KMS-11 (cell line): ENCODE data around the gene EBLN2.

ENCODE experiments used
- H2AFZ ChIP-seq: fragments of 200-600 bp; sonication (generic); 2 replicates; pipeline ENCODE4 v1.6.1; 2016; ENCODE audit warnings: antibody characterized with exemption, mixed run types, low read depth
- H3K27ac ChIP-seq: fragments of 200-600 bp; sonication (generic); 2 replicates; pipeline ENCODE4 v1.6.1; 2016; ENCODE audit warnings: mild to moderate bottlenecking, mixed run types
- H3K27me3 ChIP-seq: fragments of 200-600 bp; sonication (generic); 2 replicates; pipeline ENCODE4 v1.6.1; 2017; ENCODE audit warnings: mild to moderate bottlenecking, low read depth, mixed run types, moderate library complexity; ENCODE audit not compliant: insufficient read depth
- H3K36me3 ChIP-seq: fragments of 200-600 bp; sonication (generic); 2 replicates; pipeline ENCODE4 v1.6.1; 2017; ENCODE audit warnings: mild to moderate bottlenecking, mixed run types; ENCODE audit not compliant: insufficient read depth
- H3K4me1 ChIP-seq: fragments of 200-600 bp; sonication (generic); 2 replicates; pipeline ENCODE4 v1.6.1; 2016; ENCODE audit warnings: mild to moderate bottlenecking, low read depth, mixed run types; ENCODE audit not compliant: poor library complexity, severe bottlenecking
- H3K4me2 ChIP-seq: fragments of 200-600 bp; sonication (generic); 2 replicates; pipeline ENCODE4 v1.7.0; 2016; ENCODE audit warnings: mild to moderate bottlenecking, mixed run types
- H3K4me3 ChIP-seq: fragments of 200-600 bp; sonication (generic); IDR thresholded peaks from 2 replicates; pipeline ENCODE4 v1.6.1; 2017; ENCODE audit warnings: low read depth, low read length, mixed read lengths; ENCODE audit not compliant: insufficient read depth
- H3K79me2 ChIP-seq: fragments of 200-600 bp; sonication (generic); 2 replicates; pipeline ENCODE4 v1.6.1; 2016; ENCODE audit warnings: low read depth, mixed run types; ENCODE audit not compliant: insufficient read depth
- H3K9ac ChIP-seq: fragments of 200-600 bp; sonication (generic); 2 replicates; pipeline ENCODE4 v1.6.1; 2016; ENCODE audit warnings: mild to moderate bottlenecking, mixed run types
- H4K20me1 ChIP-seq: fragments of 200-600 bp; sonication (generic); 2 replicates; pipeline ENCODE4 v1.6.1; 2016; ENCODE audit warnings: mild to moderate bottlenecking, mixed run types; ENCODE audit not compliant: insufficient read depth
- CTCF ChIP-seq: fragments of 200-600 bp; sonication (generic); conservative IDR thresholded peaks from 2 replicates; pipeline ENCODE4 v1.6.1; 2017; ENCODE audit warnings: low read depth, mild to moderate bottlenecking, antibody characterized with exemption, low read length, moderate library complexity, mixed read lengths

The EBLN2 gene

GRCh38 chr3:73070675-73071575, 9.5 kb downstream of the EBLN2 start:
- no peaks in the 10 kb centered on the region for H3K27me3 ChIP-seq
- H3K4me3 ChIP-seq, result no peak overlapping the region
- H3K79me2 ChIP-seq, result no peaks in the 10 kb centered on the region
- no peak for TF ChIP-seq CTCF
- no peak overlapping the region for H2AFZ ChIP-seq
- no peak overlapping the region for H3K9ac ChIP-seq
- H3K4me2 ChIP-seq, result no peak overlapping the region
- H3K27ac ChIP-seq, result no peak overlapping the region
- no peaks in the 10 kb centered on the region for H3K4me1 ChIP-seq
- no peaks in the 10 kb centered on the region for H4K20me1 ChIP-seq
- no peaks in the 10 kb centered on the region for H3K36me3 ChIP-seq

GRCh38 chr3:73071952-73072351, 10.5 kb downstream of the EBLN2 start:
- no peaks in the 10 kb centered on the region for H3K27me3 ChIP-seq
- H3K36me3 ChIP-seq, result no peaks in the 10 kb centered on the region
- no peak for TF ChIP-seq CTCF
- H3K79me2 ChIP-seq, result no peaks in the 10 kb centered on the region
- no peaks in the 10 kb centered on the region for H3K4me1 ChIP-seq
- no peak overlapping the region for H3K9ac ChIP-seq
- no peak overlapping the region for H3K4me2 ChIP-seq
- H3K4me3 ChIP-seq, result no peak overlapping the region
- no peak overlapping the region for H2AFZ ChIP-seq
- H3K27ac ChIP-seq, result no peak overlapping the region
- H4K20me1 ChIP-seq, result no peaks in the 10 kb centered on the region

- Histone ChIP-seq H3K9ac (no peak overlapping the region), H3K4me2 (no peak overlapping the region), H3K79me2 (no peaks in the 10 kb centered on the region), H3K27ac (no peak overlapping the region), H3K36me3 (no peaks in the 10 kb centered on the region), H4K20me1 (no peaks in the 10 kb centered on the region), H3K4me1 (no peaks in the 10 kb centered on the region), H3K4me3 (no peak overlapping the region), H2AFZ (no peak overlapping the region), H3K27me3 (no peaks in the 10 kb centered on the region)
- no peak for TF ChIP-seq CTCF
Measured at GRCh38 chr3:73072634-73073033, 11.2 kb downstream of the EBLN2 start.

GRCh38 chr3:73073091-73073707, 11.7 kb downstream of the EBLN2 start:
- H3K4me2 ChIP-seq, result no peak overlapping the region
- no peaks in the 10 kb centered on the region for H3K27me3 ChIP-seq
- H3K4me3 ChIP-seq, result no peak overlapping the region
- H3K9ac ChIP-seq, result no peak overlapping the region
- H3K4me1 ChIP-seq, result no peaks in the 10 kb centered on the region
- no peaks in the 10 kb centered on the region for H4K20me1 ChIP-seq
- no peak overlapping the region for H3K27ac ChIP-seq
- H3K36me3 ChIP-seq, result no peaks in the 10 kb centered on the region
- no peaks in the 10 kb centered on the region for H3K79me2 ChIP-seq
- H2AFZ ChIP-seq, result no peak overlapping the region
- TF ChIP-seq CTCF, result no peak
